ENCODE measurements around the gene CDK15.

Gene CDK15

GRCh38 chr2:201882353-201883090, 76.2 kb downstream of the CDK15 start:
- FAIRE-seq (no peak), DNase-seq (ENCODE audit: insufficient read length, low spot score) (no peak)

GRCh38 chr2:201883606-201884369, 77.5 kb downstream of the CDK15 start:
- DNase-seq (ENCODE audit: insufficient read length, low spot score) = no peak
- FAIRE-seq = no peak
- TF ChIP-seq POLR2A (IDR thresholded peaks at IDR 0.05; ENCODE audit: low read depth, low read length) = no peak

More at GRCh38 chr2:201882353-201883090, 76.2 kb downstream of the CDK15 start:
- TF ChIP-seq POLR2A (IDR thresholded peaks at IDR 0.05; ENCODE audit: low read depth, low read length) = no peak

GRCh38 chr2:201886504-201886903, 80.2 kb downstream of the CDK15 start:
- FAIRE-seq (no peak), DNase-seq (ENCODE audit: insufficient read length, low spot score) (no peak)
- no peak for TF ChIP-seq POLR2A (IDR thresholded peaks at IDR 0.05; ENCODE audit: low read depth, low read length)

- no peak for TF ChIP-seq POLR2A (IDR thresholded peaks at IDR 0.05; ENCODE audit: low read depth, low read length)
- FAIRE-seq = no peak
These were observed 81.6 kb downstream of the CDK15 start for GRCh38 chr2:201887773-201888425.

GRCh38 chr2:201888426-201888800, 82.1 kb downstream of the CDK15 start:
- no peak for TF ChIP-seq POLR2A (IDR thresholded peaks at IDR 0.05; ENCODE audit: low read depth, low read length)
- DNase-seq (ENCODE audit: insufficient read length, low spot score) (no peak), FAIRE-seq (no peak)

More at GRCh38 chr2:201887773-201888425, 81.6 kb downstream of the CDK15 start:
- DNase-seq (ENCODE audit: insufficient read length, low spot score) = no peak

GRCh38 chr2:201890453-201890852, 84.1 kb downstream of the CDK15 start:
- DNase-seq (ENCODE audit: insufficient read length, low spot score) (no peak), FAIRE-seq (no peak)
- no peak for TF ChIP-seq POLR2A (IDR thresholded peaks at IDR 0.05; ENCODE audit: low read depth, low read length)

- no peak for DNase-seq (ENCODE audit: insufficient read length, low spot score)
- TF ChIP-seq POLR2A (IDR thresholded peaks at IDR 0.05; ENCODE audit: low read depth, low read length) = no peak
- no peak for FAIRE-seq
These were observed 85.3 kb downstream of the CDK15 start for GRCh38 chr2:201891676-201892075.

GRCh38 chr2:201892516-201892915, 86.2 kb downstream of the CDK15 start:
- no peak for DNase-seq (ENCODE audit: insufficient read length, low spot score)
- TF ChIP-seq POLR2A (IDR thresholded peaks at IDR 0.05; ENCODE audit: low read depth, low read length) = no peak
- no peak for FAIRE-seq

- DNase-seq (ENCODE audit: insufficient read length, low spot score) (no peak), FAIRE-seq (no peak)
- no peak for TF ChIP-seq POLR2A (IDR thresholded peaks at IDR 0.05; ENCODE audit: low read depth, low read length)
These were observed 94.0 kb downstream of the CDK15 start for GRCh38 chr2:201900362-201900761.

- no peak for TF ChIP-seq POLR2A (IDR thresholded peaks at IDR 0.05; ENCODE audit: low read depth, low read length)
- DNase-seq (ENCODE audit: insufficient read length, low spot score) = no peak
- no peak for FAIRE-seq
These were observed 95.4 kb downstream of the CDK15 start for GRCh38 chr2:201901786-201902185.

- DNase-seq (ENCODE audit: insufficient read length, low spot score) (no peak), FAIRE-seq (no peak)
- TF ChIP-seq POLR2A (IDR thresholded peaks at IDR 0.05; ENCODE audit: low read depth, low read length) = no peak
These were observed 98.4 kb downstream of the CDK15 start for GRCh38 chr2:201904538-201905420.

- DNase-seq (ENCODE audit: insufficient read length, low spot score) (no peak), FAIRE-seq (no peak)
- no peak for TF ChIP-seq POLR2A (IDR thresholded peaks at IDR 0.05; ENCODE audit: low read depth, low read length)
These were observed 100.6 kb downstream of the CDK15 start for GRCh38 chr2:201906777-201907562.

GRCh38 chr2:201907563-201907881, 101.2 kb downstream of the CDK15 start:
- no peak for TF ChIP-seq POLR2A (IDR thresholded peaks at IDR 0.05; ENCODE audit: low read depth, low read length)
- no peak for DNase-seq (ENCODE audit: insufficient read length, low spot score)
- FAIRE-seq = no peak

Data from H54 (cell line).